GM19023 (cell line): ENCODE data around the gene KRT25.

Experiments used
- ATAC-seq: cut with Tn5 transposase; IDR thresholded peaks from one replicate; pipeline ENCODE4 v1.9.1; 2021; ENCODE audit warnings: mild to moderate bottlenecking, moderate library complexity; ENCODE audit not compliant: unreplicated experiment

KRT25 gene

DNA sequence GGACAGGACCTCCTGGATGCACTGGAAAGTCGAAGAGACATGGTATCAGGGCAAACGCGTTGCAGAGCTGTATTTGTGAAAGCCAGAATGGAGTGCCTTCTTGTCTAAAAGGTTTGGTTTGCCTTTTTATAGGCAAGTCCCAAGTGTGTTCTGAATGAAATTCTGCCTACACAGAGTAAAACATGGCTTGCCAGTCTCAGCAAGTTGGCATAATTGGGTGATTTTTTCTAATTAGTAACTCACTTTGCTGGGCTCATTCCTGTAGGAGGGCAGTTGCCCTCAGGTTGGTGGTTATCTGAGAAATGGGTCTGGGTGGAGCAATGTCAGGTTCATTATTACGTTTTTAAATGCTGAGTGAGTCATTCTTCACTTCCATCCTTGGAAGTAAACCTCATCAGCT, at the start of gene KRT25:
Gene KRT25, minus strand, starts transcription at position 101 of the 400 bp plus-strand sequence. Its CDS starts 60 bp downstream, at position 41.
- ATAC-seq: no peak

GRCh38 chr17:40803617-40804082, 48.5 kb upstream of the KRT25 start:
- ATAC-seq: no peak

- no peak for ATAC-seq
Observed at GRCh38 chr17:40801157-40801556, 46.0 kb upstream of the KRT25 start.

GRCh38 chr17:40800381-40800780, 45.2 kb upstream of the KRT25 start:
- no peak for ATAC-seq

DNA sequence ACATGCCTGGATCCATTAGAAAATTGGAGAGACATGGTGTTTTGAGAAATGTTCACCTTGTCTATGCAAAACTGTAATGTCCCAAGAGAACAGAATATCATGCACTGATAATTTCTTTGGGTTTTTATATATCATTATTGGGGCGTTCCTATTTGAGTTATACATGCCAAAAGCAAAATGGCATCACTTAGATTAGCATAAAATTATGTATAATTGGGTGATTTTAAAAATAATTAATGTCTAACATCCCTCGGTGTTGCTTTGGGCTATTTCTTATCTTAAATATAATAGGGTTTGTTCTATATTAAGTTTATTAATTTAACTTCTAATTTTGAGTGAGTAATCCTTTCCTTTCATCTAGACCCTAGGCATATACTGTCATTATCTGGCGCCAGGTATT, 44.7 kb upstream of the KRT25 start, which contains the start of gene KRT28:
Gene KRT28, minus strand, starts transcription at position 101 of the 400 bp plus-strand sequence. Its CDS starts 66 bp downstream, at position 35.
- ATAC-seq: no peak

GRCh38 chr17:40796846-40797245, 41.7 kb upstream of the KRT25 start:
- ATAC-seq: no peak

DNA sequence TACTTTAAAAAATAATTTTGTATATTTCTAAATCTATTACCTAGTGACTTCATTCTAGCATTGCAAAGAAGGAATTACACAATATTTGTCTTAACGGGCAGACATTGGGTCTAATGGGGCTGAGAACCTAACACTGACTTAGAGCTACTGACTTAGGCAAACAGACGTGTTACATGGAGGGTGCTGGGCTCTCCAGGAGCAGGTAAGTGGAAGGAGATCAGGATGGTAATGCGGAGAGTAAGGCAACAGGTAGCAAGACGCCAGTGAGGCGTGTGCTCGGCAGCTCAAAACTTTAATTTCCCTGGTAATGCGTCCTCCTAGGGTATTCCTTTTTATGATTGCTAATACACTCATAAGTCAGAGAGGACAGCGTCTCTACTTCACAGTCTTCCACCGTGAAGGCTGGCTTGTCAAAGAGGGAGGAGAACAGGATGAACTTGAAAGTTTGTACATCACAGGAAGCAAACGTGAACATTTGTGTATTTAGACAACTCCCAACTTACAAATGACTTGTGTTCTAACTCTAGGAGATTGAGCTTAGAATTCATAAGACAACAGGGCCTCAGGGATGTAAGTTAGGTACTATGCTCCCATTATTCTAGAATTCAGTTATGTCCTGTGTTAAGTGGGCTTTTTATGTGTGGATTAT, 40.0 kb upstream of the KRT25 start:
- ATAC-seq: no peak

DNA sequence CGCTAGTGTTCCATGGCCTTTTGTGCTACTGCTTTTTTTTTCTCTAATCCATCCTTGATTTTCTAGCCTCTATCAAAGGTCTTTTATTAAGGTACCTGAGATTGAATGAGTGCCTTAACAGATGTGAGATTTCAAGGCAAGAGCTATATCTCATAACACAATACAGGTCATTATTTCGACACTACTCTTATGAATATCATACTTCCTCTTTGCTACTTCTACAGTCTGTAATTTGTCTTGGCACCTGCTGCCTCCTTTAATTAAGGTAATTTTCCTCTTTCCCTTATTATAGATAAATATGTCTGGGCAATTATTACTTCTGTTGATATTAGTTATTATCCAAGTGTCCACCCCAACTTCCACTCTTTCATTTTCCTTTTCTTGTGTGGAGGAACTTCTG, 39.3 kb upstream of the KRT25 start:
- no peak for ATAC-seq

GRCh38 chr17:40793832-40794231, 38.7 kb upstream of the KRT25 start:
- no peak for ATAC-seq

- ATAC-seq: no peak
Observed at GRCh38 chr17:40791787-40792436, 36.8 kb upstream of the KRT25 start.

GRCh38 chr17:40791111-40791510, 36.0 kb upstream of the KRT25 start:
- no peak for ATAC-seq

DNA sequence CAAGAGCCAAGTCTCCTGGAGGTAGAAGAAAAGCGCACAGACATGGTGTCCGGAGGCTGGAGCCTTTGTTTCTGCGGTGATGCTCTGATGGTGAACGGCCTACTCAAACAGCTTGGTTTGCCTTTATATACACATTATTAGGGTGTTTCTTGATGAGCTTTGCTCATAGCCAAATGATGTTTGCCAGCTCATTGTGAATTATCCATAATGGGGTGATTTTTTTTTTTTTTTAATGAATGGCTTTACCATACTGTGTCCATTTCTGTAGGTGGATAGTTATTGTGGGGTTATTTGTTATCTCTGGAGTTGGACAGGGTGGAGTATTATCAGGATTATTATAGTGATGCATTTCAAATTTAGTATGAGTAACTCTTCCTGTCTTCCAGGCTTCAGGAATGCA, 27.3 kb upstream of the KRT25 start, which contains the start of gene KRT27:
Gene KRT27, minus strand, starts transcription at position 101 of the 400 bp plus-strand sequence. Its CDS starts 57 bp downstream, at position 44.
- ATAC-seq: no peak

- ATAC-seq: no peak
Observed at GRCh38 chr17:40779181-40779909, 24.2 kb upstream of the KRT25 start.

- ATAC-seq: no peak
Observed at GRCh38 chr17:40778461-40778860, 23.3 kb upstream of the KRT25 start.

- no peak for ATAC-seq
Observed at GRCh38 chr17:40777971-40778370, 22.8 kb upstream of the KRT25 start.

DNA sequence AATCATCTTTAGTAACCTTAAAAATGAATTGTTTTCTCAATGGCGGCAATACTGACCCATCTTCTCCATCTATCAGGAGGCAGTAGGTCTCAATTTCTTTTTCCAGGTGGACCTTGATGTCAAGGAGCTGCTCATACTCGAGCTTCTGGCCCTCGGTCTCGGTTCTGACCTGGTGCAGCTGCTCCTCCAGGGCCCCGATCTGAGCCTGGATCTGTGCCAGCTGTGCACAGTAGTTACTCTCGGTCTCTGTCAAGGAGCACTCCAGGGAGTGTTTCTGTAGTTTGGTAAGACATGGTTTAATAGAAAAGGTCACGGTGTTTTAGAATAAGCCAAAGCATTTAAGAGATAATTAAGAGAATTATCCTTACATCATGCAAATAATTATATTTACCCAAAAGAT, 22.3 kb upstream of the KRT25 start:
- no peak for ATAC-seq

DNA sequence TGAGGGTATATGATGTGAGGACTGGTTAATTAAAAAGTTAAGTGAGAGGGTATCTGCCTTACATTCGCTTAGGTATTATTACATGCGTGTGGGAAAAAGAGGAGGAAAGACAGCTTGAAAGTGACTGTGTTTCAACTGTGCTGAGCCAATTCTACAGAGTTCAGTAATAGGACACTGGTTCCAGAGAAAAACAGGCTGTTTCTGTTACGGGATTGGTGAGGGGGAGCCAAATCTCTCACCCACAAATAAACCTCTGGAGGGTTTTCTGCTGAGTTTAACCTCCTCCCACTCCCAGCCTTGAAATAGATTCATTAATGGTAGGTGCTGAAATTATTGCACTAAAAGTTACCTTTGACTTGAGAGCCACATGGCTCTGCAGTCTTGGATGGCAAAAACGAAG, 20.8 kb upstream of the KRT25 start:
- ATAC-seq: no peak

GRCh38 chr17:40772101-40772500, 17.0 kb upstream of the KRT25 start, which contains the start of gene KRT26:
TSS of gene KRT26 (minus strand) at chr17:40772201. CDS start at chr17:40772113, 88 bp downstream.
- ATAC-seq: no peak

DNA sequence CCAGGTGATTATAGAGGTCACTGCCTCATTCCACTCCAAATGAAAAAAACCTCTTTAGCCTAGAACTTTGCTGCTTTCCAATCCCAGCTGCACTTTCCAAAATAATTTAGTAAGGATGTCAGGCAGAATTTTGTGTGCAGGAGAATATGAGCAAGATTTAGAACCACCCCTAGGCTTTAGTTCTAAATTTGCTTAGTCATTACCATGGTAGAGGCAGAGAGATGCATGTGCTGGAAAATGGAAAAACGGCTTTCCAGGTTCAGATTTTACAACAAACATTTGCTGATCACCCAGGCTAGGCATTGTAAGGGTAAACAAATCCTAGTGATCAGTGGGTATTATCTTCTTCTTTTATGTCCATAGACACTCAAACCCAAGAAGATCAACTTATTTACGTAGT, 10.5 kb upstream of the KRT25 start:
- no peak for ATAC-seq

GRCh38 chr17:40763752-40764151, 8.6 kb upstream of the KRT25 start:
- no peak for ATAC-seq
